Spleen (tissue), 11 donors: ENCODE results near the gene ITPKB. TPM values are rescaled to one million over a fixed set of nuclear protein-coding genes. Genes with fewer than 3 reads are reported as not detected.
A peak's percentile ranks its signal among the peaks of the same experiment; 100 is the strongest.

ENCODE experiments used
- DNase-seq: peaks from one replicate; pipeline ENCODE4 v3.0.0-alpha.2; 2020
- H3K27ac ChIP-seq, 8 donors: fragments of 200-600 bp; sonication (generic) in 7 of 8; 1 replicate in 4 of 8; 2 replicates in 4 of 8; pipeline versions ENCODE4 v1.5.0 to v1.8.0; 2016 to 2021; ENCODE audit warnings: inconsistent platforms in 4 of 8, mild to moderate bottlenecking in 4 of 8, moderate library complexity in 1 of 8
- H3K27me3 ChIP-seq, 7 donors: fragments of 200-600 bp; sonication (generic) in 6 of 7; replicated peaks in 1 of 7; 1 replicate in 4 of 7; 2 replicates in 3 of 7; pipeline versions ENCODE4 v1.5.0 to v1.8.0; 2016 to 2021; ENCODE audit warnings: inconsistent platforms in 3 of 7, mild to moderate bottlenecking in 1 of 7
- H3K36me3 ChIP-seq, 6 donors: fragments of 200-600 bp; sonication (generic) in 5 of 6; 1 replicate in 4 of 6; 2 replicates in 2 of 6; pipeline versions ENCODE4 v1.5.0 to v1.8.0; 2016 to 2021; ENCODE audit warnings: inconsistent platforms in 2 of 6
- H3K4me1 ChIP-seq, 6 donors: fragments of 200-600 bp; sonication (generic) in 5 of 6; 1 replicate in 3 of 6; 2 replicates in 3 of 6; pipeline versions ENCODE4 v1.5.0 to v1.8.0; 2016 to 2021; ENCODE audit warnings: inconsistent platforms in 3 of 6
- H3K4me3 ChIP-seq, 8 donors: fragments of 200-600 bp; sonication (generic) in 7 of 8; 1 replicate in 4 of 8; 2 replicates in 4 of 8; pipeline versions ENCODE4 v1.5.0 to v1.8.0; 2016 to 2021; ENCODE audit warnings: inconsistent platforms in 4 of 8, mild to moderate bottlenecking in 4 of 8, moderate library complexity in 2 of 8
- H3K9me3 ChIP-seq, 8 donors: fragments of 200-600 bp; sonication (generic) in 7 of 8; 1 replicate in 4 of 8; 2 replicates in 4 of 8; pipeline versions ENCODE4 v1.5.0 to v1.8.0; 2016 to 2021; ENCODE audit warnings: inconsistent platforms in 4 of 8
- POLR2A ChIP-seq, 3 donors: fragments of 450-650 bp; IDR thresholded peaks; one replicate each; pipeline ENCODE4 v1.5.1; 2017; ENCODE audit warnings: antibody characterized with exemption in 3 of 3, mild to moderate bottlenecking in 1 of 3
- POLR2AphosphoS5 ChIP-seq, 3 donors: sonication (generic); formaldehyde crosslinking; IDR thresholded peaks; one replicate each; pipeline ENCODE4 v1.5.1; 2017; ENCODE audit warnings: antibody characterized with exemption in 3 of 3
- WGBS, 5 donors: extraction: QIAGEN DNeasy Blood & Tissue Kit in 3 of 5; methylation state at CpG; one replicate each; pipeline versions ENCODE4 v1.1.5 to v1.1.7; 2013 to 2018; 5-methylcytosine and 5-hydroxymethylcytosine counted together
- intact Hi-C: fragments of 100-400 bp; cut with DNase I; formaldehyde crosslinking; loops from one replicate; pipeline ENCODE4 v1.15.0; 2023; ENCODE audit warnings: low total_unique reads
- polyA plus RNA-seq, 3 donors: library from polyadenylated mRNA; stranded (reverse); fragments of 200-250 nt; gene quantifications; one replicate each; pipeline ENCODE4 v1.2.1, GENCODE V29; 2013
- total RNA-seq, 7 donors: library from RNA; depleted of rRNA in 3 of 7; stranded (reverse); fragments of >200 nt in 3 of 7; fragmentation: NEBNext Ultra II Directional in 4 of 7; extraction: Animal tissue kit (Norgen Biotek cat#: 25700) in 4 of 7; gene quantifications; one replicate each; pipeline versions ENCODE4 v1.1.0 to v1.2.1, GENCODE V29; 2016 to 2021
- TF ChIP-seq, protein P1 (sequence below), 11 experiments: fragments of 200-600 bp in 7 of 11; fragments of 450-650 bp in 4 of 11; sonication (generic) in 4 of 11; IDR thresholded peaks in 8 of 11; conservative IDR thresholded peaks in 3 of 11; 1 replicate in 7 of 11; 2 replicates in 4 of 11; pipeline versions ENCODE4 v1.4.0 to v1.8.0; 2016 to 2021; ENCODE audit warnings: antibody characterized with exemption in 11 of 11, inconsistent platforms in 4 of 11, mild to moderate bottlenecking in 1 of 11
- donor health status: healthy with polysubstance abuse.
- donor health status: DM: no; HTN: no; CAD: no; lungs with moderate emphysema.
- donor health status: DM: no; HTN: no; CAD: no.
- donor health status: Bipolar disorder and iron deficiency.
- donor health status: healthy.
- donor health status: DM: no; HTN: no; CAD: no.
- donor health status: DM: yes; HTN: yes; CAD: no.

The ITPKB gene
- total and polyA plus RNA-seq, 10 donors: 8.5 to 74.6 (median 59.6) TPM

GRCh38 chr1:226678251-226678650 lies 60.8 kb downstream of the ITPKB start:
- Histone ChIP-seq H3K27ac (peak overlapping the region; percentile 86 to 96 (median 92)), H3K9me3 (no peaks in the 10 kb centered on the region), H3K36me3 (peaks cover 0 to 1% (median 0%) of the 10 kb centered on the region in 6 donors), H3K4me1 (peaks cover 0 to 100% (median 91%) of the 10 kb centered on the region in 6 donors), H3K27me3 (no peaks in the 10 kb centered on the region), H3K4me3 (peak overlapping the region in 1 of 8 donors; percentile 63)
- TF ChIP-seq, protein P1, sequence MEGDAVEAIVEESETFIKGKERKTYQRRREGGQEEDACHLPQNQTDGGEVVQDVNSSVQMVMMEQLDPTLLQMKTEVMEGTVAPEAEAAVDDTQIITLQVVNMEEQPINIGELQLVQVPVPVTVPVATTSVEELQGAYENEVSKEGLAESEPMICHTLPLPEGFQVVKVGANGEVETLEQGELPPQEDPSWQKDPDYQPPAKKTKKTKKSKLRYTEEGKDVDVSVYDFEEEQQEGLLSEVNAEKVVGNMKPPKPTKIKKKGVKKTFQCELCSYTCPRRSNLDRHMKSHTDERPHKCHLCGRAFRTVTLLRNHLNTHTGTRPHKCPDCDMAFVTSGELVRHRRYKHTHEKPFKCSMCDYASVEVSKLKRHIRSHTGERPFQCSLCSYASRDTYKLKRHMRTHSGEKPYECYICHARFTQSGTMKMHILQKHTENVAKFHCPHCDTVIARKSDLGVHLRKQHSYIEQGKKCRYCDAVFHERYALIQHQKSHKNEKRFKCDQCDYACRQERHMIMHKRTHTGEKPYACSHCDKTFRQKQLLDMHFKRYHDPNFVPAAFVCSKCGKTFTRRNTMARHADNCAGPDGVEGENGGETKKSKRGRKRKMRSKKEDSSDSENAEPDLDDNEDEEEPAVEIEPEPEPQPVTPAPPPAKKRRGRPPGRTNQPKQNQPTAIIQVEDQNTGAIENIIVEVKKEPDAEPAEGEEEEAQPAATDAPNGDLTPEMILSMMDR (IDR thresholded peaks at IDR 0.05 in 8 of 11, conservative IDR thresholded peaks at IDR 0.05 in 3 of 11): no peak
- TF ChIP-seq POLR2AphosphoS5 (IDR thresholded peaks at IDR 0.05) (no peak), POLR2A (IDR thresholded peaks at IDR 0.05) (no peak)
- intact Hi-C loops: no loop called here
- no peak for DNase-seq
- WGBS, 5 donors: 68 to 75% (median 73%) methylated on average over 2 of the region's 2 CpGs

- peak in 1 of 3 donors; percentile 18 for TF ChIP-seq POLR2A (IDR thresholded peaks at IDR 0.05)
- TF ChIP-seq, protein P1 (IDR thresholded peaks at IDR 0.05 in 8 of 11, conservative IDR thresholded peaks at IDR 0.05 in 3 of 11): peak in 2 of 11 experiments; percentile 9 to 23
- peak in 2 of 3 donors; percentile 77 to 90 for TF ChIP-seq POLR2AphosphoS5 (IDR thresholded peaks at IDR 0.05)
- peak; percentile 92 for DNase-seq
- Histone ChIP-seq H3K9me3 (no peaks in the 10 kb centered on the region), H3K27ac (peak overlapping the region; percentile 78 to 96 (median 92)), H3K4me3 (peak overlapping the region in 5 of 8 donors; percentile 4 to 63 (median 11)), H3K4me1 (peaks cover 0 to 100% (median 93%) of the 10 kb centered on the region in 6 donors), H3K27me3 (no peaks in the 10 kb centered on the region), H3K36me3 (peaks cover 0 to 10% (median 0%) of the 10 kb centered on the region in 6 donors)
- intact Hi-C loops: no loop called here
- 38 to 46% (median 40%) methylated on average over 13 of the region's 13 CpGs for WGBS, 5 donors
Observed at GRCh38 chr1:226677027-226678020, 61.8 kb downstream of the ITPKB start.

- intact Hi-C loops: no loop called here
- TF ChIP-seq POLR2AphosphoS5 (IDR thresholded peaks at IDR 0.05) (no peak), POLR2A (IDR thresholded peaks at IDR 0.05) (no peak)
- TF ChIP-seq, protein P1 (IDR thresholded peaks at IDR 0.05 in 8 of 11, conservative IDR thresholded peaks at IDR 0.05 in 3 of 11): no peak
- no peaks in the 10 kb centered on the region for H3K27me3 ChIP-seq
- H3K36me3 ChIP-seq: peaks cover 0 to 15% (median 2%) of the 10 kb centered on the region in 6 donors
- WGBS, 5 donors: 17 to 31% (median 24%) methylated on average over 5 of the region's 5 CpGs
- H3K4me3 ChIP-seq: peak overlapping the region in 3 of 8 donors; percentile 4 to 63 (median 6)
- no peaks in the 10 kb centered on the region for H3K9me3 ChIP-seq
- H3K4me1 ChIP-seq: peaks cover 0 to 100% (median 95%) of the 10 kb centered on the region in 6 donors
- no peak for DNase-seq
- peak overlapping the region; percentile 78 to 96 (median 92) for H3K27ac ChIP-seq
Observed at GRCh38 chr1:226676381-226676780, 62.7 kb downstream of the ITPKB start.
